HAP-1 (cell line): ENCODE data around the gene PLD6.
"Not testable (repeated sequence)": the region's sequence is repeated elsewhere in the genome, so short reads cannot be mapped to it uniquely, and the experiment has no call there.

ENCODE experiments used
- DNase-seq, 2 experiments: peaks; one replicate each; pipeline ENCODE4 v3.0.0-alpha.2; 2016 to 2020; ENCODE audit warnings: low spot score in 2 of 2
- H3K27me3 ChIP-seq: fragments of 250-450 bp; sonication (Bioruptor Pico); 2 replicates; pipeline ENCODE4 v1.5.1; 2020; ENCODE audit warnings: low read depth, mild to moderate bottlenecking, moderate library complexity
- H3K36me3 ChIP-seq: fragments of 250-450 bp; sonication (Bioruptor Pico); replicated peaks from 2 replicates; pipeline ENCODE4 v1.5.1; 2020; ENCODE audit warnings: mild to moderate bottlenecking
- H3K4me1 ChIP-seq: fragments of 250-450 bp; sonication (Bioruptor Pico); 2 replicates; pipeline ENCODE4 v1.5.1; 2020; ENCODE audit warnings: mild to moderate bottlenecking
- H3K4me3 ChIP-seq: fragments of 250-450 bp; sonication (Bioruptor Pico); 2 replicates; pipeline ENCODE4 v1.5.1; 2020; ENCODE audit warnings: mild to moderate bottlenecking, moderate library complexity
- H3K9me3 ChIP-seq: fragments of 250-450 bp; sonication (Bioruptor Pico); 2 replicates; pipeline ENCODE4 v1.5.1; 2020; ENCODE audit warnings: mild to moderate bottlenecking, moderate library complexity
- in situ Hi-C: fragments of 300-500 bp; cut with MboI; formaldehyde crosslinking; loops from 3 replicates; pipeline ENCODE4 v1.14.3; 2020; ENCODE audit warnings: low sequenced_read_pairs, inconsistent platforms, mixed read lengths

Gene PLD6

GRCh38 chr17:17159571-17159970 lies 46.6 kb downstream of the PLD6 start:
- Histone ChIP-seq H3K27me3 (no peaks in the 10 kb centered on the region), H3K36me3 (peaks cover 55% of the 10 kb centered on the region), H3K4me1 (no peaks in the 10 kb centered on the region), H3K9me3 (no peaks in the 10 kb centered on the region), H3K4me3 (no peak overlapping the region)
- no peak for DNase-seq
- in situ Hi-C loops: no loop called here

GRCh38 chr17:17158506-17158905 lies 47.6 kb downstream of the PLD6 start:
- H3K9me3 ChIP-seq, H3K27me3 ChIP-seq, DNase-seq, H3K4me1 ChIP-seq, H3K4me3 ChIP-seq, in situ Hi-C loops: not testable (repeated sequence)
- H3K36me3 ChIP-seq: peaks cover 61% of the 10 kb centered on the region

DNA sequence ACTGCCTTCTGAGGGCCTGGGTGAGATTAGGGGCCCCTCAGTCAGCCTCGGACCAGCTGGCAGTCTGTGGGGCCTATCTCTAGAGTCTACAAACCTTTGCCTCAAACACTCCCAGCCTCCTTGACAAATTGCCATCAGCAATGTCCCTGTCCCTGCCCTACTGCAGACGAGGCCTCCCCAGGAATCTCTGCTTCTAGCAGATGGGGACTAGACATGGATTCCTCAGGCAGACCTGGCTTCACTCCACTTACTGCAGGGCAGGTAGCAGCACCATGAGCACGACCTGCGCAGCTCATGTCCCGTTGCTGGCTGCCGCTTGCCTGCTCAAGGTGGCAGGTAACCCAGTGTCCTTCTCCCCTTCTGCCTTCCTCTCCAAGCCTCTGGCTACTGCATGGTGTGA lies 49.1 kb downstream of the PLD6 start:
- Histone ChIP-seq H3K27me3 (no peaks in the 10 kb centered on the region), H3K36me3 (peaks cover 71% of the 10 kb centered on the region), H3K9me3 (no peaks in the 10 kb centered on the region), H3K4me1 (no peaks in the 10 kb centered on the region), H3K4me3 (no peak overlapping the region)
- in situ Hi-C loops: no loop called here
- DNase-seq: no peak

- H3K4me1 ChIP-seq: no peaks in the 10 kb centered on the region
These were observed 49.6 kb downstream of the PLD6 start for GRCh38 chr17:17156511-17156910.

GRCh38 chr17:17156107-17156506 lies 50.0 kb downstream of the PLD6 start:
- in situ Hi-C loops: no loop called here
- no peaks in the 10 kb centered on the region for H3K9me3 ChIP-seq
- no peak for DNase-seq
- no peaks in the 10 kb centered on the region for H3K4me1 ChIP-seq
- no peaks in the 10 kb centered on the region for H3K27me3 ChIP-seq
- peaks cover 70% of the 10 kb centered on the region for H3K36me3 ChIP-seq
- no peak overlapping the region for H3K4me3 ChIP-seq

More at GRCh38 chr17:17156511-17156910, 49.6 kb downstream of the PLD6 start:
- no peak for DNase-seq
- Histone ChIP-seq H3K9me3 (no peaks in the 10 kb centered on the region), H3K4me3 (no peak overlapping the region), H3K36me3 (peaks cover 70% of the 10 kb centered on the region), H3K27me3 (no peaks in the 10 kb centered on the region)
- in situ Hi-C loops: no loop called here

DNA sequence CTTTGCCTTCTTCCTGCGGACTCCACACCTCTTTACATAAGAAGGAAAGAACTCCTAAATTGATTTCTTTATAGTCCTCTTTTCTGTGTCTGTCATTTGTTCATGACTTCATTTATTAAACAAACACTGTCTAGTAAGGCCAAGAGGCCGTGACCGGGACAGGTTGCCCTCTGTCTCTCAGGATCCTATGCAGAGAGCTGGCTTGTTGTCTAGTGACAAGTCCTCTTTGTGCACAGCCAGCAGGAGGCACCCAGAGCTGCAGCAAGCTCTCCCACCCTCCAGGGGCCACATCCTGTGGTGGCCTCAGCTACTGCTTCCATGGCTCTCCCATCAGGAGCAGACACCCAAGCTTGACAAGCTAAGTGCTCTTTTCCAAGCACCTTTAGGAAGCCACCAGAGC lies 50.6 kb downstream of the PLD6 start:
- H3K27me3 ChIP-seq: no peaks in the 10 kb centered on the region
- no peak overlapping the region for H3K4me3 ChIP-seq
- H3K36me3 ChIP-seq: peaks cover 67% of the 10 kb centered on the region
- in situ Hi-C loops: no loop called here
- no peak for DNase-seq
- no peaks in the 10 kb centered on the region for H3K9me3 ChIP-seq
- no peaks in the 10 kb centered on the region for H3K4me1 ChIP-seq

GRCh38 chr17:17154981-17155380 lies 51.2 kb downstream of the PLD6 start:
- peaks cover 66% of the 10 kb centered on the region for H3K36me3 ChIP-seq

GRCh38 chr17:17154556-17154955 lies 51.6 kb downstream of the PLD6 start:
- in situ Hi-C loops: loop anchor here (5.0 kb wide), 1 partner anchor 53 kb away; the partner anchor contains the start of gene PLD6
- H3K36me3 ChIP-seq: peaks cover 68% of the 10 kb centered on the region
- no peaks in the 10 kb centered on the region for H3K4me1 ChIP-seq
- H3K4me3 ChIP-seq: no peak overlapping the region
- no peaks in the 10 kb centered on the region for H3K9me3 ChIP-seq
- DNase-seq: no peak
- no peaks in the 10 kb centered on the region for H3K27me3 ChIP-seq

More at GRCh38 chr17:17154981-17155380, 51.2 kb downstream of the PLD6 start:
- H3K4me3 ChIP-seq: no peak overlapping the region
- H3K27me3 ChIP-seq: no peaks in the 10 kb centered on the region
- H3K9me3 ChIP-seq: no peaks in the 10 kb centered on the region
- no peaks in the 10 kb centered on the region for H3K4me1 ChIP-seq
- in situ Hi-C loops: loop anchor here (5.0 kb wide), 1 partner anchor 52 kb away; the partner anchor contains the start of gene PLD6
- DNase-seq: no peak

DNA sequence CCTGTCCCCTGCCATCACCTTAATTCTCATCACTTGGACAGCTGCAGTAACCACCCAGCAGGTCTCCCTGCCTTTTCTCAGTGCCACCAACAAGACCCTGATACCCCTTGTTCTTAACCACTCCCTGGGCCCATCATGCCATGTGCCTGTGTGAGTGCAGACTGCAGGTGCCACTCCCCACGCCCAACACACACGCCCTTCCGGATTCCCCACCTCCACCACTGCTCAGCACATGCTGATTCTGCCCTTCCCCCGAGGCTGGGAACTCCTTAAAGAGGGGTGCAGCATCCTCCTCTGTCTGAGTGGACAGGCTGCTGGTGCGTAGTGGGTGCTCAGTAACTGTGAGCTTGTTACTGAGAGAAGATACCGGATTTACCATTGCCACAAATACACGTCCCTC lies 52.4 kb downstream of the PLD6 start:
- no peaks in the 10 kb centered on the region for H3K9me3 ChIP-seq
- peaks cover 60% of the 10 kb centered on the region for H3K36me3 ChIP-seq
- H3K27me3 ChIP-seq: no peaks in the 10 kb centered on the region
- in situ Hi-C loops: loop anchor here (5.0 kb wide), 1 partner anchor 54 kb away; the partner anchor contains the start of gene PLD6
- no peak for DNase-seq
- H3K4me3 ChIP-seq: no peak overlapping the region
- H3K4me1 ChIP-seq: no peaks in the 10 kb centered on the region

DNA sequence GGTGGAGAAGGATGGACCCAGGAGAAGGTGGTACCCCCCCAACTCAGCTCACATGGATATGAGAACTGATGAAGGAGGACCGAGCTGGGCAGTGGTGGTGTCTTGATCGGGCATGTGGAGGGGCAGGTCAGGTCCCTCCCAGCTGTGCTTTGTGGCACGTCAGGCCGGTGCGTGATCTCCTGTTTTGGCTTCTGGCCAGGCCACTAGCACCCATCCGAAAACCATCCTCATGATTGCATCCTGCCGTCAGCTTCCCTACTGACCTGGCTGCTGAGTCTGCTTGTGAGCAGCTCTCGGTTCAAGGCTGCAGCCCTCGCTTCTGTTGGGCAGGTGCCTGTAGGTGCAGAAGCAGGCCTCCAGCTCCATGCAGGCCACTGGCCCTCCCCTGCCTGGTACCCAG lies 53.1 kb downstream of the PLD6 start:
- DNase-seq: no peak
- no peaks in the 10 kb centered on the region; the same call in 1 of the 2 replicates for H3K9me3 ChIP-seq
- H3K36me3 ChIP-seq: peaks cover 60% of the 10 kb centered on the region
- H3K4me1 ChIP-seq: no peaks in the 10 kb centered on the region
- in situ Hi-C loops: loop anchor here (5.0 kb wide), 1 partner anchor 54 kb away; the partner anchor contains the start of gene PLD6
- H3K27me3 ChIP-seq: no peaks in the 10 kb centered on the region
- H3K4me3 ChIP-seq: no peak overlapping the region

- H3K27me3 ChIP-seq: no peaks in the 10 kb centered on the region
- no peak for DNase-seq
- peaks cover 62% of the 10 kb centered on the region for H3K36me3 ChIP-seq
- no peaks in the 10 kb centered on the region for H3K4me1 ChIP-seq
- H3K9me3 ChIP-seq: no peaks in the 10 kb centered on the region; the same call in 1 of the 2 replicates
- in situ Hi-C loops: loop anchor here (5.0 kb wide), 1 partner anchor 55 kb away; the partner anchor contains the start of gene PLD6
- H3K4me3 ChIP-seq: no peak overlapping the region
These were observed 53.7 kb downstream of the PLD6 start for GRCh38 chr17:17152385-17152784.

- DNase-seq: no peak
- in situ Hi-C loops: loop anchor here (5.0 kb wide), 1 partner anchor 55 kb away; the partner anchor contains the start of gene PLD6
- H3K9me3 ChIP-seq: no peaks in the 10 kb centered on the region; the same call in 1 of the 2 replicates
- no peaks in the 10 kb centered on the region for H3K4me1 ChIP-seq
- peaks cover 61% of the 10 kb centered on the region for H3K36me3 ChIP-seq
- no peak overlapping the region for H3K4me3 ChIP-seq
- no peaks in the 10 kb centered on the region for H3K27me3 ChIP-seq
These were observed 54.2 kb downstream of the PLD6 start for GRCh38 chr17:17151962-17152361.

DNA sequence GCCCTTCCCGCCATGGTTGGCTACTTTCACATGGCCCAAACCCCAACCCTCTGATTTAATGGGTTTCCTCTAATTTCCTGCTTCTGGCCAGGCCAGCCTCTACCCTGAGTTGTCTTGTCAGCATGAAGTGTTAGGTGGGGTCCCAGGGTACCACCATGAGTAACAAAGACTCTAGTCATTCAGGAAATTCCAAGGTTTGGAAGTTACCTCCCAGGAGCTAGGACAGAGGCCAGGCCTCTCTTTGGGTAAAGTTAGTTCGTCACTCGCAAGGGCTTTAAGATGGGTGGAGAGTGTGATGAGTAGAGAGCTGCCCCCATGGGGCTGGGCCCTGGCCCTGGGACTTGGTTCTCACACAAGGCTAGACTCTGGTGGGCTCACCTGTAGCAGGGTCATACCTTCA lies 54.6 kb downstream of the PLD6 start:
- Histone ChIP-seq H3K27me3 (no peaks in the 10 kb centered on the region), H3K4me3 (no peak overlapping the region), H3K9me3 (no peaks in the 10 kb centered on the region; the same call in 1 of the 2 replicates), H3K36me3 (peaks cover 59% of the 10 kb centered on the region), H3K4me1 (no peaks in the 10 kb centered on the region)
- in situ Hi-C loops: loop anchor here (5.0 kb wide), 1 partner anchor 56 kb away; the partner anchor contains the start of gene PLD6
- no peak for DNase-seq

DNA sequence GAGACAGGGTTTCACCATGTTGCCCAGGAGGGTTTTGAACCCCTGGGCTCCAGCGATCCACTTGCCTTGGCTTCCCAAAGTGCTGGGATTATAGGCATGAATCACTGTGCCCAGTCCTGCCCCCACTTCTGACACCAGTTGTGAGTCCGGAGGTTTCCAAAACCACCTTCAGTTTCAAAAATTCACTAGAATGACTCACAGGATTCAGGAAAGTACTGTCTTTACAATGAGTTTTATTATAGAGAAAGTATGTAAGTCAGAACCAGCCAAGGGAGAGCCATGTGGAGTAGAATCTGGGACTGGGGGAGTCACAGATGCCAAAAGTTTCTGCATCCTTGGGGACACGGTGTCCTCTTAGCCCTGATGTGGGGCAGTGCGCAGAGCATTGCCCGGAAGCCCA lies 55.1 kb downstream of the PLD6 start:
- no peaks in the 10 kb centered on the region for H3K27me3 ChIP-seq
- no peaks in the 10 kb centered on the region for H3K4me1 ChIP-seq
- in situ Hi-C loops: loop anchor here (5.0 kb wide), 1 partner anchor 56 kb away; the partner anchor contains the start of gene PLD6
- H3K36me3 ChIP-seq: peaks cover 54% of the 10 kb centered on the region
- DNase-seq: no peak
- H3K9me3 ChIP-seq: no peaks in the 10 kb centered on the region; the same call in 1 of the 2 replicates
- no peak overlapping the region for H3K4me3 ChIP-seq
